HG03575 (cell line): ENCODE data around the gene MED13L.

ENCODE experiments used
- ATAC-seq: cut with Tn5 transposase; IDR thresholded peaks from one replicate; pipeline ENCODE4 v1.9.1; 2021; ENCODE audit not compliant: unreplicated experiment, insufficient number of reproducible peaks, low FRiP score; ENCODE audit errors: extremely low read depth

The MED13L gene

DNA sequence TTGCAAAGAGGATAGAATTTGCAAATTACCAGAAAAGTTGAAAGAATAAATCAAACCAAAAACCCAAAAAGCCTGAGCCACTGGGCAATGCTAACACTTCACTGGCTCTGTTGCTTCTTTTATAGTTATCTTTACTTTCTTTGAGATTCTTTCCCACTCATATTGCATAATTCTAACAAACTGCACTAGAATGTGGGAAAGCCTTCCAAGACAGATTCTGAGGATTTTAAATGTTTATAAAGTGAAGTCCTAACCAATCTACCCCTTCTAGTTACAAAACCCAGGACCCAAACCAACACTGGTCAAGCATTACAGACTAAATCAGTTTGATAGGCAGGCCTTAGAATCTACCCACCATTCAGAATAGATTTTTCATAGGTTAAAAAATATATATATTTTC lies 150.9 kb downstream of the MED13L start:
- ATAC-seq: no peak

DNA sequence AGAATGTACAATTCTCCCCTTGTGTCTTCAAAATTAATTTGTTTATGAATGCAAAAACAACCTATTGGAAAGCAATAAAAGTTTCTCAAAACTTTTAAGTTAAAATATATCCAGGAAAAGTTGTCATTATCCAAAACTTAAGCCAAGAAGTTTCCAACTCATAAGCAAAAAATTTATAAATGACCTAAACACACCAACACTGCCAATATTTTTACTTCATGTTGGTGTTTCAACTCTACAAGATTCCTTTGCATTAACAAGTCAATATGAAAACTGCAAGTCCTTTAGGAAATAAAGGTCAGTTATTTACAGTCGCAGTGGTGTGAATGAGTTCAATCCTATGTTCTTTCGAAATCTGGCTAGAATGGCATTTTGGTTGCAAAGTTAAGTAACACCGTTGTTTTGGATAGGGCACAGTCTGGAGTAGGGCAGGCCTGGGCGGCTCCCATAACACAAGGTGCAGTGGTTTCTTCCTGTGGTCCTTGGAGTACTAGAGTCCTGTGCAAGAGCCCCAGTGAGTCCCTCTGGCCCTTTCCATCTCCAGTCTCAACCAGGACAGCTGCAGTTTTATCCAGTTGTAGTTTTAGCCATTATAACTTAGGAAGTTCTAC lies 151.4 kb downstream of the MED13L start:
- ATAC-seq: no peak

DNA sequence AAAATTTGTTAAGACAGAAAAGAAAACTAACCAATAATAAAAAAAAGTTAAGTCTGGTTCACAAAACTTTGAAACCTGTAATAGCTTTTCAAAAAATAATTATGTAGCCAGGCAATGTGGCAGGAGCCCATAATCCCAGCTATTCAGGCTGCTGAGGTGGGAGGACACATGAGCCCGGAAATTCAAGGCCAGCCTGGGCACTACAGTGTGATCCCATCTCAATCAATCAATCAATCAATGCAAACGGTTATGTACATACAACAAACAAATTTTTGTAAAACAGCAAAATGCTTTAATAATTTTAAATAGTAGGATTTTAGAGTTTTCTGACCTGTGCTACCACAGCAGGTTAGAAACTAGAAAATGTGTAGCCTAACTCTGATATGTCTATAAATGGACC lies 152.4 kb downstream of the MED13L start:
- ATAC-seq: no peak

DNA sequence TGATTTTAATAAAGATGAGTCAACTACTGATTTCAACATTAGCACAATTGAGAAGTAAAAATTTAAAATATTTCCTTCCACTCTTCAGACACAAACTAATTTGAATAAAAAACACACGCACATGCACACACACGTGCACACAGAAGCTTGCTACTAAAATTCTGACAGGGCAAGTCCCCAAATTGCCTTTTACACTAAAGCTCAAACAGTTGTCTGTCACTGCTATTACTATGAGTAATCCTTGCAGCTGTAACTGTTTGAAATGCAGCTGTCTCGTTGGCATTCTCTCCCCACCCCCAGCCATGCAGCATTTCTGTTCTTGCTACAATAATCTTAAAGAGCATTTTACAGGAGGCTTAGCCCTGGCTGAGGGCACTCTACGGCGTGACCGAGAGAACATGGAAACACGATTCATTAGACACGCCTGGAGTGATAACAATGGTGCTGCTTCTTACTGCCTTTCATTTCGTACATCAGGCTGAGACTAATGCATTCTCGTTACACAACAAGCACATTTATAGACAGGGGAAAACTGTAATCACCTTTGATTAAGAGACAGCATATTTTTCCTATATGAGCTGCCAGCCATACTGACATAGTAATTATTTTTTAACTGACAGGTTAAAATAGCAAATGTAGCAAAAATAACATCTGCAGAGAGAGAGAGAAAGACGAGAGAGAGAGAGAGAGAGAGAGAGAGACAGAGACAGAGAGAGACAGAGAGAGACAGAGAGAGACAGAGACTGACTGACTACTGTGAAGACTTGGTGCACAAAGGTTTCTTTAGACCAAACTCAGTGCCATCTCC lies 153.8 kb downstream of the MED13L start:
- ATAC-seq: peak; percentile 53

DNA sequence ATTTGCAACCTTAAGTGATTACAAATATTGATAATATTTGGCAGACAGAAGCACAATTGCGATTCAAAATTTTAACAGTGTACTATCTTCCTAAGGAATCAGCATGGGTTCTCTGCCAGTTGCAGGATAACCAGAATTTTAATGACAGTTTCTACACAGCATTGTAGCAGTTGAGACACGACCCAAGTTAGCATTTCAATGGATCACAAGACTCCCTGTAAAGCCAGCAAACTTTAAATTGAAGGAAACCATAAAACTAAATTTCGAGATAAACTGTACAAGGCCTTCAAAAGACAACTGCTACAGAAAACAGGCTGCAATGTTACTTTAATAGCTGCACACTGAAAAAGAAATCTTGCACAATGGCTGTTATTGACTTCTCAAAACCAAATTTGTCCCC lies 154.9 kb downstream of the MED13L start:
- no peak for ATAC-seq

DNA sequence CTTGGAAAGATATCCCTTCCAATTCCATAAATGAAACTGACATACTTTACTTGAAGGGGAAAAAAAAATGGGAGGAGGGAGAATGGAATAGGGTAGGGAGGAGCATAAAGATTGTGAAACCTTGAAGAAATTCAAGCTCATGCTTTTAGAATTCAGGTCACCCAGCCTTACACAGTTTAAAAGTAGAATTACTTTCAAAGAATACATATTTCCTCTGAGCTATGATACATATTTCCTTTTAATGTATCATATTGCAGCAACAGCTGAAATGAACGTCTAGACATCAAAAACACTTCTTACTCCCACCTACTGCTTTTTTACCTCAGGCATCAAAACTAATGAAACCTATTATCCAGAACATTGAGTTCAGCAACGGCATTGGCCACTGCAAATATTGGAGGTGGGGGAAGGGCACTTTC lies 156.0 kb downstream of the MED13L start:
- ATAC-seq: no peak

DNA sequence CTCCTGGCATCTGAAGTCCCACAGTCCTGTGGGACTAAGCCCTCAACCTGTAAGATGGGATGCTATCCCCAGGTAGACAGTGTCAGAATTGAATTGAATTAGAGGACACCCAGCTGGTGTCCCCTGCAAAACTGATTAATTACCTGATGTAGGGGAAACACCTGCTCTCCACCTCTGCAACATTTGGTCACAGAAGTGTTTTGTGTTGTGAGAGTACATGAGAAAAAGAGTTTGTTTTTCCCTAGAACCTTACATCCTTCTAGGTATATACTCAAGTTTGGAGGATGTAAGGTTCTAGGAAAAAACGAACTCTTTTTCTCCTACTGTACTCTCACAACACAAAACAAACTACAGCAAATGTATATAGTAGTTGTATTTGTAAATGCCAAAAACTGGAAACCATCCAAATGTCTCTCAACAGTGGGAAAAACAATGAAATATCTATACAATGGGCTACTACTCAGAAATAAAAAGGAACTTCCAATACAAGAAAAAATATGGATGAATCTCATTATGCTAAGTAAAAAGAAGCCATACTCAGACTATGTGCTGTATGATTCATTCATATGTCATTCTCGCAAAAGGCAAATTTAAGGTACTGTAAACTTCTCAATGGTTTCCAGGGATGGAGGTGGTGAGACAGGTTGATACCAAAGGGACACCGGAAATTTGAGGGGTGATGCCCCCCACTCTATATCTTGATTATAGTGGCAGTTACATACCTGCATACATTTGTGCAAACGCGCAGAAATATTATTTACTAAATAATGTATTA lies 160.7 kb downstream of the MED13L start:
- ATAC-seq: no peak

DNA sequence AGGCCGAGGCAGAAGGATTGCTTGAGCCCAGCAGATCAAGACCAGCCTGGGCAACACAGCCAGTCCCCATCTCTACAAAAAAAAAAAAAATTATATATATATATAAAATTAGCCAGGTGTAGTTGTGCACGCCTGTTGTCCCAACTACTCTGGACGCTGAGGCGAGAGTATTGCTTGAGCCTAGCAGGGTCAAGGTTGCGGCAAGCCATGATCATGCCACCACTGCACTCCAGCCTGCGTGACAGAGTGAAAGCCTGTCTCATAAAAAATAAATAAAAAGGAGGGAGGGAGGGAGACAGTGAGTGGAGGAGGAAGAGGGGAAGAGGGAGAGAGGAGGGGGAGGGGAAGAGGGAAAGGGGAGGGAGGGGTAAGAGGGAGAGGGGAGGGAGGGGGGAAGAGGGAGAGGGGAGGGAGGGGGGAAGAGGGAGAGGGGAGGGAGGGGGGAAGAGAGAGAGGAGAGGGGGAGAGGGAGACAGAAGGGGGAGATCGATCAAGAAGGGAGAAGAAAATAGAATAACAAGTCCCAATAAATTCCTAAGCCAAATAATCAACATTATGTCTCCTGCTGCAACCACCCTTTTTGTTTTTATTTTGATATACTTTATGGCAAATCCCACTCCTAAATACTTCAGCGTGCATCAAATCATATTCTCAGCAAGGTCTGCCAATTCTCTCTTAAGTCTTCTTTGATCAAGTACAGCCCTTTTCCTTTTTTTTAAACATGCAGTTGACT lies 163.9 kb downstream of the MED13L start:
- no peak for ATAC-seq

DNA sequence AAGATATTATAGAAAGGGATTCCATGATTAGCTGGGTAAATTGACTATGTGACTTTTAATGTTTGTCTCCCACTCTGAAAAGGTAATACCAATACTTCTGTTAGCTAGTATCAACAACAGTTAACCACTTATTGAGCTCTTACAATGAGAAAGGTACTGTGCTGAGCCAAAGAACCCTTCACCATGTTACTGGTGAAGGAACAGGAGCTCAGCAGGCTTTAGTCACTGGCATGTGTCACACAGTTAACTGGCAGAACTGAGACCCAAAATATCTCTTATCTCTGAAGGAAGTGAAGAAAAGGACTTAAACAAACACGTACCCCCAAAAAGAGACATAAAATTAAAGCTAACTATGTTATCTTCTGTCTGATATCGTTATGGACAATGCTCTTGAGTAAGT lies 170.6 kb downstream of the MED13L start:
- no peak for ATAC-seq

DNA sequence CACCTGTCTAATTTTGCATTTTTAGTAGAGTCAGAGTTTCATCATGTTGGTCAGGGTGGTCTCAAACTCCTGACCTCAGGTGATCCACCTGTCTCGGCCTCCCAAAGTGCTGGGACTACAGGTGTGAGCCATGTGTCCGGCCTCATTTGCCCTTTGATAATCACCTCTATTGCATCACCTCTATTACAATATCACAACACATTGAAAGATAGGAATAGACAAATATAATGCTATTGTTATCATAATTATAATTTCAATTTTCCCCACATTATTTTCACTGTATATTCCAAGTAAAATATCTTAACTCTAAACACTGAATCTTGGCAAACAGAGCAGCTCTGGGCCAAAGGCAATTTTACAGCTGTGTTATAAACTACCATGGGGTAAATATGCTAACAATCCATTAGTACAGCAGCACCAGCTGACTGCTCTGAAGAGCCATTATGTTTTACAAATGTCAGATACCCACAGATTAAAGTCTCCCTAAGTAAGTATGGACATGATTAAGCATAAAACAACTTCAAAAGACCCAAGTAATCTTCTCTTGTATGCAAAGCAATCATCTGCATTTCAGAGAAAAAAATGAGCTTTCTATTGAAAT lies 173.2 kb downstream of the MED13L start:
- ATAC-seq: no peak

DNA sequence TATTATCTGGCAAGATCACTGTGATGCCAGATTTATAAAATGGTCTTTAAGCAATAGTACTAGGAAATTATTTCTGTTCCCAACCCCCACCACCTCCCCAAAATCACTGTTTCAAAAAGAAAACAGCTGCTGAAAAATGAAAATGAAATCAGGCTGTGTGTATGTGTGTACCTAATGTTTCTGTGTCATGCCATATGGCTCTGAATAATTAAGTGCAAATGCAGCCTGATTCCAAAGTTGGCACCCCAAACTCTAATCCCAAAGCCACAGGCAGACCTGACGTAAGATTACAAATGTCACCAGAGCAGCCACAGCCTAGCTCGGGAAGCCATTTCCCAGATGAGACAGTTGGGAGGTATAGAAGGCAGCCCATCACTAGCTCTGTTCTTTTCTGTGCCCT lies 175.5 kb downstream of the MED13L start:
- ATAC-seq: no peak

DNA sequence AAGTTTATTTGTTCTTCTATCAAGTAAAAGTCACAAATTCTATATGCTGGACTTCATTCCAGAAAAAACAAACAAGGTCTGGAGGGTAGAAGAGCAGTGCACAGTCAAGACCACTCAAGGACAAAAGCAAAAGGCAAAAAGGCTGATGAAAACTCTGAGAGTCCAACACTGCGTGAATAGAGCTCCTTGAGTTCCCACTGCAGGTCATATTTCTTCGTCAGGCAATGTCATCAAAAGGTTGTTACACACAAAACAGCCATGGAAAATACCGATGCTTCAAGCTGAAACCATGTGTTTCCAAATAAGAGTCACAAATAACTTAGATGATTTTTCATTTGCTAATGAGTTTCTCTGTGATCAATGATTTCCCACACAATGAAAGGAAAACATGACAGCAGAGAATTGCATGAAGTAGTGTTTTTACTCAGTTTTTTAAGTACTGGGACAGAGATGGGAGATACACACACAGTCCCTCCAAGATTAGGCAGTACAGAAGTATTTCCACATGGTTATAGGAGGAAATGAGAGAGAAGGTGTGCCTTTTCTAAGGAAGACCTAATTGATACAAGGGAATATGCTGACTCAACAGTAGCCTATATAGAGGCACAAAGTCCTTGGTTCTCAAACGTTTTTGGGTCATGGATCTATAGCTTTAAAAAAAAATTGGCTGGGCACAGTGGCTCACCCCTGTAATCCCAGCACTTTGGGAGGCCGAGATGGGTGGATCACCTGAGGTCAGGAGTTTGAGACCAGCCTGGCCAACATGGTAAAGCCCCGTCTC lies 177.7 kb downstream of the MED13L start:
- ATAC-seq: no peak

DNA sequence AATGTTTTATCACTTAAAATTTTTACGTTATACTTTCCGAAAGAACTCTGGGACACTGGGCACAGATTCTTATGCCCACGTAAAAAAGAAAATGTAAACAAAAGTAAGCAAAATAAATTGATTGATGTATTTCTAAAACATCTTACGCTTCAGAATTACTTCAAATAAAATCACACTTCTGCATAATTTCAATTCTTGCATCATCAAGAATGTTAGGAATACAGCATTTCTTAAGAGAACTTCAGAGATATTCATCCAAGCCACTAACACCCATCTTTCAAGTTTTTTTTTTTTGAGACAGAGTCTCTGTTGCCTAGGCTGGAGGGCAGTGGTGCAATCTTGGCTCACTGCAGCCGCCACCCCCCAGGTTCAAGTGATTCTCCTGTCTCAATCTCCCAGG lies 180.6 kb downstream of the MED13L start:
- no peak for ATAC-seq

DNA sequence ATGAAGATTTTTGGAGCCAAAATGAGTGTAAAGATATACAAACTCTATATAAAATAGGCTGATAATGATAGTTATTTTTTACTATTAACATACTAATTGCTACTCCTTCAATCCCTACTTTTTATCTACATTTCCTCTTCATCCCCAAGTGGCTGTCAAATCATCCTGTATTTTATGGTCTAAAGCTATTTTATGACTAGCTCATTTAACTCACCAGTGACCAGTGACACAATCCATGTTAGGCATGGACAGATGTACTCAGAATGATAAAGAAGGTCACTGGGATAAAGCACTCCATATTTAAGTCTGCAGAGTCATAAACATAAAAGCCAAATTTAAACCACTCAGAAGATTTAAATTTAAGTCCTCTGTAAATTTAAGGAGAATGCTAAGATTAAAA lies 183.0 kb downstream of the MED13L start:
- no peak for ATAC-seq

DNA sequence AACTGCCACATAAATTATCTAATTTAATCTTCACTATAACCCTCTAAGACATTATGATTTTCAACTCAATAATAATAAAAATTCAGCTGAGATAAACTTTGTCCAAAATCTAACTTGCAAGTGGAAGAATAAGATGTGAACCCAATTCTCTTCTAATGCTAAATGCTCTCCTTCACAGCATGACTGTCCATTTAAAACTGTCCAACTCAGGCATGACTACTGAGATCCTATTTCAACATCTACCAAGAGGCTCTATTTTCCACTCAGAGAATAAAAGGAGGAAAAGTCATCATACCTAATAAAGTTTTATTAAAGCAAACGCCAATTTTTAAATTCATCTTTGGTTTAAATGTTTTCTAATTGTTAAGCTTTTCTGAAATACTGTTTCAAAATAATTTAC lies 183.6 kb downstream of the MED13L start:
- no peak for ATAC-seq

DNA sequence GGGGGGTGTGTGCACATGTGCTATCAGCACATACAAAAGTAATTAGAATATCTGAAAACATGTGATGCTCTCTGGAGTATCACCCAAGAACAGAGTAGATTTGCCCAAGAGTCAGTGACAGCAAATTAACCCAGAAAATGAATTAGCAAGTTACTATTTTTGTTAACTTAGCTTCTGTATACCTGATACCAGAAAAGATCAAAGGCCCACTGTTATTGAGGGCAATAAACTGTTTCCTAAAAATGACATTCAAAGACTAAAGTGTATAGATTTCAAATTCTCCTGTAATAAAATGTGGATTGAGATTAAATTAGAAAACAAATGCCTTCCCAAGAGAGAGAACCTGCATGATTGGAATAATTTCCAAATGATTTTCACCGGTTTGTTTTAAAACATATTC lies 184.7 kb downstream of the MED13L start:
- ATAC-seq: no peak

DNA sequence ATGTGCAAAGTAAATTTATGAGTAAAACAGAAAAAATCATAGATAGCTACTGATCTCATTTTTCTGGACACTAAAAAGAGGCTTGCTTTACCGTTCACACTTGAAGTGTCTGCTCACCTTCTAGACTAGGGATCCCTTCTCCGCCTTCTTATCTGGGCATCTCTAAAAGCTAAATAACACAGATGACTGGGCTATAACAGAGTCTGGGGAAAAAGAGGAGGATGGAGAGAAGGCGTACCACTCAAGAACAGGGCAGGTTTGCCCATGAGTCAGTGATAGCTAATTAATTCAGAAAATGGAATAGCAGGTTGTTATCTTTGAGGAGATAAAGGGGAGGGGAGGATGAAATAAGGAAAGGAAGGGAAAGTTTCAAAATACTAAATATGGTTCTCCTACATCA lies 185.3 kb downstream of the MED13L start:
- no peak for ATAC-seq

DNA sequence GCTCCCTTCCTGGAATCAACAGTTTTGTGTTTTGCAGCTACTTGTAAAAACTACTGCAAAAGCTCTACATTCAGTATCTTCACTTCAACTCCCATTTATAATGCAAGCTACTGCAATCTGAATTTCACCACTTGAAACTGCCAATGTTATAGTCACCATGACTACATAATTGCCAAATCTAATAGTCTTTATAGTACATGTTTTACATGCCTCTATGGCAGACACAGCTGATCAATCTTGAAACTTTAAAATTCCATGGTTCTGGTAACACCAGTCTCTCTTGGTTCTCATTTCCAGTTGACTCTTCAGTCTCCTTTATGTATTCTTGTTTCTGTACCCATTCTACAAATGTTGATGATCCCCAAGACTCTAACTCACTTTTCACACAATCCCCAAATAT lies 185.9 kb downstream of the MED13L start:
- no peak for ATAC-seq
